Measurements from ENCODE around the gene ARFRP1. TPM values are rescaled to one million over a fixed set of nuclear protein-coding genes. Genes with fewer than 3 reads are reported as not detected.

ARFRP1 gene
- total and polyA plus RNA-seq, 2 of the 13 experiments (the other 11 are each of a cell fraction or from before 2014, with no cell fraction given), result 32.0 to 51.1 TPM

GRCh38 chr20:63745961-63746731 is 38.4 kb upstream of the ARFRP1 start (continued):
- no peak for TF ChIP-seq GATAD2A (CRISPR knock-in tag; IDR thresholded peaks at IDR 0.05)
- TF ChIP-seq MIER3 (CRISPR knock-in tag; IDR thresholded peaks at IDR 0.05; ENCODE audit: borderline replicate concordance), result no peak
- no peak for TF ChIP-seq ZNF740 (CRISPR knock-in tag; IDR thresholded peaks at IDR 0.05)
- TF ChIP-seq FOXA1 (IDR thresholded peaks at IDR 0.05), result no peak
- TF ChIP-seq FOXA1 (CRISPR knock-in tag; IDR thresholded peaks at IDR 0.05), result no peak
- no peak for TF ChIP-seq BRD4 (CRISPR knock-in tag; IDR thresholded peaks at IDR 0.05)
- TF ChIP-seq HDAC1 (CRISPR knock-in tag; IDR thresholded peaks at IDR 0.05), result peak; percentile 38; the same call in 1 of the 2 replicates
- no peak for TF ChIP-seq ZNF790 (CRISPR knock-in tag; IDR thresholded peaks at IDR 0.05; ENCODE audit: borderline replicate concordance)
- TF ChIP-seq RFX1 (IDR thresholded peaks at IDR 0.05), result no peak
- no peak for TF ChIP-seq ZMAT3 (CRISPR knock-in tag; conservative IDR thresholded peaks at IDR 0.05)
- TF ChIP-seq PAF1 (CRISPR knock-in tag; IDR thresholded peaks at IDR 0.05), result no peak
- no peak for TF ChIP-seq THRA (CRISPR knock-in tag; IDR thresholded peaks at IDR 0.05; ENCODE audit: borderline replicate concordance)
- TF ChIP-seq PHF5A (CRISPR knock-in tag; IDR thresholded peaks at IDR 0.05; ENCODE audit: low read depth, unreplicated experiment), result no peak
- no peak for TF ChIP-seq ZNF431 (CRISPR knock-in tag; IDR thresholded peaks at IDR 0.05; ENCODE audit: borderline replicate concordance, low read depth)
- TF ChIP-seq PRPF4 (IDR thresholded peaks at IDR 0.05; ENCODE audit: low read depth, low read length, poor library complexity, severe bottlenecking), result no peak
- no peak for TF ChIP-seq ZNF484 (CRISPR knock-in tag; IDR thresholded peaks at IDR 0.05; ENCODE audit: borderline replicate concordance, low read depth)
- no peak for TF ChIP-seq SETDB1 (CRISPR knock-in tag; IDR thresholded peaks at IDR 0.05; ENCODE audit: borderline replicate concordance)
- peak; percentile 39; the same call in 1 of the 2 replicates for TF ChIP-seq ZNF576 (CRISPR knock-in tag; IDR thresholded peaks at IDR 0.05)
- TF ChIP-seq FUBP1 (CRISPR knock-in tag; IDR thresholded peaks at IDR 0.05; ENCODE audit: borderline replicate concordance), result no peak
- no peak for TF ChIP-seq TEAD3 (CRISPR knock-in tag; optimal IDR thresholded peaks at IDR 0.05; ENCODE audit: borderline replicate concordance)
- TF ChIP-seq POGK (CRISPR knock-in tag; conservative IDR thresholded peaks at IDR 0.05), result no peak
- TF ChIP-seq GMEB1 (CRISPR knock-in tag; IDR thresholded peaks at IDR 0.05; ENCODE audit: borderline replicate concordance), result 0 out of 2 replicates have a peak, but pooled peaks have one; percentile 16
- TF ChIP-seq ATF7-NPFF (CRISPR knock-in tag; IDR thresholded peaks at IDR 0.05; ENCODE audit: low read depth), result no peak; the same call in 1 of the 2 replicates
